Liver (tissue), 3 donors: ENCODE results near the gene ECI2.

Experiments used
- ATF3 ChIP-seq: IDR thresholded peaks from 2 replicates; pipeline ENCODE4 v1.6.1; 2016; ENCODE audit warnings: antibody characterized with exemption
- CTCF ChIP-seq: fragments of 150-350 bp; IDR thresholded peaks from 2 replicates; pipeline ENCODE4 v1.5.1; 2017; ENCODE audit warnings: improper control_type of control experiment, low read depth, low read length; ENCODE audit not compliant: missing input control
- GABPA ChIP-seq, 2 donors: IDR thresholded peaks in 1 of 2; conservative IDR thresholded peaks in 1 of 2; 2 replicates each; pipeline ENCODE4 v1.6.1; 2016; ENCODE audit warnings: antibody characterized with exemption in 2 of 2, mild to moderate bottlenecking in 1 of 2, moderate library complexity in 1 of 2
- RAD21 ChIP-seq, 2 donors: IDR thresholded peaks; 2 replicates each; pipeline ENCODE4 v1.6.1; 2016; ENCODE audit warnings: antibody characterized with exemption in 2 of 2, mild to moderate bottlenecking in 2 of 2
- REST ChIP-seq: IDR thresholded peaks from 2 replicates; pipeline ENCODE4 v1.6.1; 2016; ENCODE audit warnings: antibody characterized with exemption, mild to moderate bottlenecking
- TAF1 ChIP-seq: conservative IDR thresholded peaks from 2 replicates; pipeline ENCODE4 v1.6.1; 2016; ENCODE audit warnings: antibody characterized with exemption, mild to moderate bottlenecking
- TF ChIP-seq, protein P1 (sequence below): IDR thresholded peaks from 2 replicates; pipeline ENCODE4 v1.6.1; 2016; ENCODE audit warnings: antibody characterized with exemption
- donor health status: healthy.
- donor health status: healthy.

- TF ChIP-seq RAD21 (IDR thresholded peaks at IDR 0.05) (no peak), ATF3 (no peak), REST (no peak), GABPA (IDR thresholded peaks at IDR 0.05 in 1 of 2, conservative IDR thresholded peaks at IDR 0.05 in 1 of 2) (no peak), CTCF (no peak), TAF1 (no peak)
- TF ChIP-seq, protein P1, sequence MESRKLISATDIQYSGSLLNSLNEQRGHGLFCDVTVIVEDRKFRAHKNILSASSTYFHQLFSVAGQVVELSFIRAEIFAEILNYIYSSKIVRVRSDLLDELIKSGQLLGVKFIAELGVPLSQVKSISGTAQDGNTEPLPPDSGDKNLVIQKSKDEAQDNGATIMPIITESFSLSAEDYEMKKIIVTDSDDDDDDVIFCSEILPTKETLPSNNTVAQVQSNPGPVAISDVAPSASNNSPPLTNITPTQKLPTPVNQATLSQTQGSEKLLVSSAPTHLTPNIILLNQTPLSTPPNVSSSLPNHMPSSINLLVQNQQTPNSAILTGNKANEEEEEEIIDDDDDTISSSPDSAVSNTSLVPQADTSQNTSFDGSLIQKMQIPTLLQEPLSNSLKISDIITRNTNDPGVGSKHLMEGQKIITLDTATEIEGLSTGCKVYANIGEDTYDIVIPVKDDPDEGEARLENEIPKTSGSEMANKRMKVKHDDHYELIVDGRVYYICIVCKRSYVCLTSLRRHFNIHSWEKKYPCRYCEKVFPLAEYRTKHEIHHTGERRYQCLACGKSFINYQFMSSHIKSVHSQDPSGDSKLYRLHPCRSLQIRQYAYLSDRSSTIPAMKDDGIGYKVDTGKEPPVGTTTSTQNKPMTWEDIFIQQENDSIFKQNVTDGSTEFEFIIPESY: no peak
These were observed 34.9 kb upstream of the ECI2 start for GRCh38 chr6:4170297-4170696.
